ENCODE data around the gene FERMT1.

The FERMT1 gene

GRCh38 chr20:6099819-6100218, 23.0 kb downstream of the FERMT1 start:
- Histone ChIP-seq H3K9me2 (replicated peaks; ENCODE audit: insufficient read depth, low read length) (no peaks in the 10 kb centered on the region), H3F3A (ENCODE audit: insufficient read depth) (no peaks in the 10 kb centered on the region), H4K20me1 (ENCODE audit: low read depth, low read length) (no peaks in the 10 kb centered on the region), H3K9me3 (ENCODE audit: insufficient read depth, low read length) (no peaks in the 10 kb centered on the region), H3K4me3 (ENCODE audit: insufficient read depth, low read length, poor library complexity, severe bottlenecking) (no peak overlapping the region), H3K27ac (ENCODE audit: low read depth, low read length) (no peak overlapping the region), H3K27me3 (ENCODE audit: low read length) (no peaks in the 10 kb centered on the region), H3K79me2 (ENCODE audit: insufficient read depth, low read length) (no peaks in the 10 kb centered on the region), H2AFZ (ENCODE audit: low read depth, low read length, severe bottlenecking) (no peak overlapping the region), H3K36me3 (ENCODE audit: low read length) (no peaks in the 10 kb centered on the region), H3K4me2 (ENCODE audit: low read depth, low read length, poor library complexity, severe bottlenecking) (no peak overlapping the region), H3K9ac (ENCODE audit: low read length) (no peak overlapping the region)
- TF ChIP-seq EZH2phosphoT487 (conservative IDR thresholded peaks at IDR 0.05; ENCODE audit: low read length): no peak
- no peak for TF ChIP-seq CTCF (IDR thresholded peaks at IDR 0.05; ENCODE audit: insufficient read depth, low read length, poor library complexity, severe bottlenecking)

GRCh38 chr20:6095409-6095808, 27.4 kb downstream of the FERMT1 start:
- Histone ChIP-seq H3K79me2 (ENCODE audit: insufficient read depth, low read length) (no peaks in the 10 kb centered on the region), H3K27ac (ENCODE audit: low read depth, low read length) (no peak overlapping the region), H3K4me2 (ENCODE audit: low read depth, low read length, poor library complexity, severe bottlenecking) (no peak overlapping the region), H3K4me3 (ENCODE audit: insufficient read depth, low read length, poor library complexity, severe bottlenecking) (no peak overlapping the region), H3F3A (ENCODE audit: insufficient read depth) (no peaks in the 10 kb centered on the region), H3K36me3 (ENCODE audit: low read length) (no peaks in the 10 kb centered on the region), H4K20me1 (ENCODE audit: low read depth, low read length) (no peaks in the 10 kb centered on the region), H3K9me2 (replicated peaks; ENCODE audit: insufficient read depth, low read length) (no peaks in the 10 kb centered on the region), H3K9ac (ENCODE audit: low read length) (no peak overlapping the region), H3K9me3 (ENCODE audit: insufficient read depth, low read length) (no peaks in the 10 kb centered on the region), H3K27me3 (ENCODE audit: low read length) (no peaks in the 10 kb centered on the region), H2AFZ (ENCODE audit: low read depth, low read length, severe bottlenecking) (no peak overlapping the region)
- TF ChIP-seq EZH2phosphoT487 (conservative IDR thresholded peaks at IDR 0.05; ENCODE audit: low read length) (no peak), CTCF (IDR thresholded peaks at IDR 0.05; ENCODE audit: insufficient read depth, low read length, poor library complexity, severe bottlenecking) (no peak)

- H3K9ac ChIP-seq (ENCODE audit: low read length): no peak overlapping the region
- TF ChIP-seq CTCF (IDR thresholded peaks at IDR 0.05; ENCODE audit: insufficient read depth, low read length, poor library complexity, severe bottlenecking) (no peak), EZH2phosphoT487 (conservative IDR thresholded peaks at IDR 0.05; ENCODE audit: low read length) (no peak)
These were observed 28.3 kb downstream of the FERMT1 start for GRCh38 chr20:6094565-6094964.

More at GRCh38 chr20:6094565-6094964, 28.3 kb downstream of the FERMT1 start:
- H3K27ac ChIP-seq (ENCODE audit: low read depth, low read length): no peak overlapping the region
- no peaks in the 10 kb centered on the region for H3K9me3 ChIP-seq (ENCODE audit: insufficient read depth, low read length)
- H3K4me2 ChIP-seq (ENCODE audit: low read depth, low read length, poor library complexity, severe bottlenecking): no peak overlapping the region
- no peaks in the 10 kb centered on the region for H3K27me3 ChIP-seq (ENCODE audit: low read length)
- H3K9me2 ChIP-seq (replicated peaks; ENCODE audit: insufficient read depth, low read length): no peaks in the 10 kb centered on the region
- H3F3A ChIP-seq (ENCODE audit: insufficient read depth): no peaks in the 10 kb centered on the region
- H3K79me2 ChIP-seq (ENCODE audit: insufficient read depth, low read length): no peaks in the 10 kb centered on the region
- no peaks in the 10 kb centered on the region for H3K36me3 ChIP-seq (ENCODE audit: low read length)
- H4K20me1 ChIP-seq (ENCODE audit: low read depth, low read length): no peaks in the 10 kb centered on the region
- no peak overlapping the region for H2AFZ ChIP-seq (ENCODE audit: low read depth, low read length, severe bottlenecking)
- H3K4me3 ChIP-seq (ENCODE audit: insufficient read depth, low read length, poor library complexity, severe bottlenecking): no peak overlapping the region
